Endothelial cell of umbilical vein (primary cell): ENCODE data around the gene ASCL4.

Experiments
- JUN ChIP-seq: IDR thresholded peaks from 2 replicates; pipeline ENCODE4 v1.6.1; 2011; ENCODE audit warnings: borderline replicate concordance, low read depth; ENCODE audit not compliant: insufficient read length, insufficient read depth
- POLR2A ChIP-seq: IDR thresholded peaks from 2 replicates; pipeline ENCODE4 v1.6.1; 2012; ENCODE audit warnings: low read depth, mild to moderate bottlenecking, control low read depth, low read length
- TF ChIP-seq, protein P1 (sequence below), 2 donors: IDR thresholded peaks; 1 replicate in 1 of 2; 2 replicates in 1 of 2; pipeline ENCODE4 v1.5.1; 2011; ENCODE audit warnings: low read length in 2 of 2, mild to moderate bottlenecking in 2 of 2, moderate library complexity in 2 of 2, control low read depth in 1 of 2, inconsistent platforms in 1 of 2, low read depth in 1 of 2; ENCODE audit not compliant: insufficient read depth in 1 of 2; ENCODE audit errors: extremely low read depth in 1 of 2

DNA sequence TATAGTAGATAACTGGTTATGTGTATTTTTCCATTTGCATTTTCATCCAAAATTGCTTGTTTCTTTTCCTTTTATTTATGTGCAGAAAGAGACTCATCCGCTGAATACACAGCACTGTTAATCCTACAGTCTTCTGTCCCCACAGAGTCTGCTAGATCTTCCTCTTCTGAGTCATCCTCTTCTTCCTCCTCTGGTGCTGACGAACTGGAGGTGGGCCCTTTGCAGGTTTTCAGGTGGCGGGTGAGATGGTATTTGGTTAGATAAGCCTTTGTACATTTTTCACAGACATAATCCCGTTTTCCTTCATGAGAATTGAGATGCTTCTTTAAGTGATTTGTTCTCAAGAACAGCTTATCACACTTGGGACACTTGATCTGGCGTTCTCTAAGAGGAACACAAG lies 40.4 kb upstream of the ASCL4 start:
- TF ChIP-seq, protein P1, sequence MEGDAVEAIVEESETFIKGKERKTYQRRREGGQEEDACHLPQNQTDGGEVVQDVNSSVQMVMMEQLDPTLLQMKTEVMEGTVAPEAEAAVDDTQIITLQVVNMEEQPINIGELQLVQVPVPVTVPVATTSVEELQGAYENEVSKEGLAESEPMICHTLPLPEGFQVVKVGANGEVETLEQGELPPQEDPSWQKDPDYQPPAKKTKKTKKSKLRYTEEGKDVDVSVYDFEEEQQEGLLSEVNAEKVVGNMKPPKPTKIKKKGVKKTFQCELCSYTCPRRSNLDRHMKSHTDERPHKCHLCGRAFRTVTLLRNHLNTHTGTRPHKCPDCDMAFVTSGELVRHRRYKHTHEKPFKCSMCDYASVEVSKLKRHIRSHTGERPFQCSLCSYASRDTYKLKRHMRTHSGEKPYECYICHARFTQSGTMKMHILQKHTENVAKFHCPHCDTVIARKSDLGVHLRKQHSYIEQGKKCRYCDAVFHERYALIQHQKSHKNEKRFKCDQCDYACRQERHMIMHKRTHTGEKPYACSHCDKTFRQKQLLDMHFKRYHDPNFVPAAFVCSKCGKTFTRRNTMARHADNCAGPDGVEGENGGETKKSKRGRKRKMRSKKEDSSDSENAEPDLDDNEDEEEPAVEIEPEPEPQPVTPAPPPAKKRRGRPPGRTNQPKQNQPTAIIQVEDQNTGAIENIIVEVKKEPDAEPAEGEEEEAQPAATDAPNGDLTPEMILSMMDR (IDR thresholded peaks at IDR 0.05; ENCODE audit: extremely low read depth in 1 of 2, insufficient read depth in 1 of 2, low read depth in 1 of 2, low read length in 2 of 2) = no peak
- TF ChIP-seq JUN (no peak), POLR2A (no peak)
